Activated T-helper 1 cell treated with anti-CD3 and anti-CD28 coated beads, Interleukin-12 subunit alpha, Interleukin-12 subunit beta, Interleukin-2, Interleukin-4 antibody, amounts not matched to agents 30 ng/mL and 10 ng/mL and 1 ng/mL, durations not matched to agents 14 hours and 24 hours and 36 hours (primary cell): ENCODE measurements around the gene TAT. TPM values are rescaled to one million over a fixed set of nuclear protein-coding genes. Genes with fewer than 3 reads are reported as not detected.

ENCODE experiments used
- DNase-seq: peaks from one replicate; pipeline ENCODE4 v3.0.0; 2021; ENCODE audit warnings: low spot score
- H3K27ac Mint-ChIP-seq: one replicate; pipeline ENCODE4 v1.8.0; 2021; ENCODE audit warnings: mild to moderate bottlenecking, mixed read lengths
- H3K27me3 Mint-ChIP-seq: one replicate; pipeline ENCODE4 v1.8.0; 2022; ENCODE audit warnings: mild to moderate bottlenecking, moderate library complexity, mixed read lengths; ENCODE audit not compliant: insufficient read depth
- H3K36me3 Mint-ChIP-seq: one replicate; pipeline ENCODE4 v1.8.0; 2021; ENCODE audit warnings: low read depth, mixed read lengths
- H3K4me1 Mint-ChIP-seq: one replicate; pipeline ENCODE4 v1.8.0; 2021; ENCODE audit warnings: low read depth, mixed read lengths
- H3K4me3 Mint-ChIP-seq: one replicate; pipeline ENCODE4 v1.8.0; 2021; ENCODE audit warnings: mild to moderate bottlenecking, moderate library complexity, mixed read lengths
- H3K9me3 Mint-ChIP-seq: one replicate; pipeline ENCODE4 v1.8.0; 2021; ENCODE audit warnings: mixed read lengths
- intact Hi-C: fragments of 100-400 bp; cut with micrococcal nuclease; formaldehyde crosslinking; loops from one replicate; pipeline ENCODE4 v1.15.1; 2024
- total RNA-seq: library from RNA; stranded (reverse); gene quantifications from 2 replicates; pipeline ENCODE4 v1.2.3, GENCODE V29; 2022

Gene TAT
- total RNA-seq, 1 donor from 2014 or later, result not detected

DNA sequence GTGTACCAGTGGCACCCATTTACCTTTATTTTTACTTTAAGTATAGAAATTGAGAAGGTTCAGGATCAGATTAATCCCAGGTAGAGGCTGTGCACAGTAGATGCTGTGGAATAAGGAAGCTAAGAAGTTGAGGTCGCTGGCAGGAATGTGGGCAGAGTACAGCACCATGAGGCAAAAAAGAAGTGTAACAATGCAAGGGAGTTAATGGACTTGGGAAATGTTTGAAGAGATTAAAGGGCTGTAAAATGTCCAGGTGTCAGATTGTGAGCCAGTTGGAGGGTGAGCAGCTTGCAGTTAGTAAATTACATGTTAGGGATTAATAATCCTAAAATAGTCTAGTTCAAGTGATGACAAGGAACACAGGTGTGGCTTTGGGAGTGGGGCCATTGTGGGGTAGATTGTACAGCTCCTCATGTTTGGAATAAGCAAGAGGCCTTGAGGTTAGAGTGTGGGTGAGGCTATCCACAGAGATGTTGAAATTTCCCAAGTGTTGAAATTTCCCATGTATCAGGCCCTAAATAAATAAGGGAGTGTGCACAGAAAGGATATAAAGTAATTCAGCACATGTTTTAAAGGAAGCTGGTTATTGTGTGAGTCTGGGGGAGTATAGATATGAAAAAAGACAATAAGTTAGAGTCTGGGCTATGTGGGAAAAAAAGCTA, 21.5 kb downstream of the TAT start:
- Mint-ChIP-seq H3K36me3 (no peaks in the 10 kb centered on the region), H3K27ac (no peak overlapping the region), H3K4me3 (no peak overlapping the region), H3K27me3 (peaks cover 16% of the 10 kb centered on the region), H3K4me1 (no peaks in the 10 kb centered on the region), H3K9me3 (no peaks in the 10 kb centered on the region)
- no peak for DNase-seq
- intact Hi-C loops, result no loop called here

DNA sequence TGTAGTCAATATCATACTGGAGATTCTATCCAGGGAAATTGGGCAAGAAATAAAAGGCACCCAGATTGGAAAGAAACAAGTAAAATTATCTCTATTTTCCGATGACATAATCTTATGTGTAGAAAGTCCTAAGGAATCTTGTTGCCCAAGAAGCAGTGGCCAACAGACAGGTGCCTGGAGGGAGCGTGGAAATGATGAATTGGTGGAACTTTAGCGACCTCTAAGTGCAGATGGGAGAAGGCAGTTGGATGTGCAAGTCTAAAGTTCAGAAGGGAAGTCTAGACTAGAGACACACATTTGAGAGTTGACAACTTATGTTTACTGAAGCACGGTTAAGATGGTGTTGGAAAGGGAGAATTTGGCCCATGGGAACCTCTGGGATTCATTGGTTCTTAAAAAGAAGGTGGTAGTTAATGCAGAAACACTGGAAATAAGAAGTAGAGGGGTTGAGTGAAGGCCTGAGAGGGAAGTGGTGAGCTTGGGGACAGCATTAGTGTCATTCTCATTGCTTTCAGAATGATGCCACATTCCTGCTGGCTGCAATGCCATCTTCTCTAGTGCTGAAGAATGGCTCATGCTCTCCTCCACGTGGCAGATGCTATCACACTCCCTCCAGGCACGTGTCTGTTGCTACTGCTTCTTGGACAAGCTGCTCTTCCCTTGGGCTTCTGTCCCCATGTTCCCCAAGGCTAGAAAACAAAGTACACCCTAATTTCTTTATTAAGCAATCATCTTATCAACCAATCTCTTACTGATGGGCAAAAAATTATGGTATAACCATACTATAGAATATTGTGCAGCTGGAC, 24.0 kb downstream of the TAT start:
- Mint-ChIP-seq H3K9me3 (no peaks in the 10 kb centered on the region), H3K27ac (no peak overlapping the region), H3K36me3 (no peaks in the 10 kb centered on the region), H3K4me3 (no peak overlapping the region), H3K4me1 (no peaks in the 10 kb centered on the region), H3K27me3 (peaks cover 15% of the 10 kb centered on the region)
- intact Hi-C loops, result no loop called here
- DNase-seq, result no peak

GRCh38 chr16:71547168-71547567, 29.7 kb downstream of the TAT start:
- Mint-ChIP-seq H3K9me3 (no peaks in the 10 kb centered on the region), H3K27me3 (peaks cover 13% of the 10 kb centered on the region), H3K27ac (no peak overlapping the region), H3K4me1 (peaks cover 4% of the 10 kb centered on the region), H3K4me3 (no peak overlapping the region), H3K36me3 (no peaks in the 10 kb centered on the region)
- intact Hi-C loops, result no loop called here
- no peak for DNase-seq

GRCh38 chr16:71542377-71542776, 34.5 kb downstream of the TAT start:
- Mint-ChIP-seq H3K9me3 (no peaks in the 10 kb centered on the region), H3K4me3 (no peak overlapping the region), H3K36me3 (no peaks in the 10 kb centered on the region), H3K27me3 (peaks cover 6% of the 10 kb centered on the region), H3K4me1 (peaks cover 4% of the 10 kb centered on the region), H3K27ac (no peak overlapping the region)
- intact Hi-C loops, result no loop called here
- DNase-seq, result peak; percentile 34

- Mint-ChIP-seq H3K27me3 (peaks cover 6% of the 10 kb centered on the region), H3K9me3 (no peaks in the 10 kb centered on the region), H3K36me3 (no peaks in the 10 kb centered on the region), H3K27ac (no peak overlapping the region), H3K4me1 (peaks cover 4% of the 10 kb centered on the region), H3K4me3 (no peak overlapping the region)
- intact Hi-C loops, result loop anchor here (1.0 kb wide), 1 partner anchor 125 kb away; no protein-coding TSS in a partner anchor
- DNase-seq, result peak; percentile 5
These were observed 39.2 kb downstream of the TAT start for GRCh38 chr16:71537643-71538042.

- no peak for DNase-seq
- H3K4me1 Mint-ChIP-seq, result no peaks in the 10 kb centered on the region
- intact Hi-C loops, result loop anchor here (1.0 kb wide), 1 partner anchor 125 kb away; no protein-coding TSS in a partner anchor
- H3K9me3 Mint-ChIP-seq, result no peaks in the 10 kb centered on the region
- peaks cover 6% of the 10 kb centered on the region for H3K27me3 Mint-ChIP-seq
- H3K36me3 Mint-ChIP-seq, result no peaks in the 10 kb centered on the region
- H3K4me3 Mint-ChIP-seq, result no peak overlapping the region
- no peak overlapping the region for H3K27ac Mint-ChIP-seq
These were observed 40.0 kb downstream of the TAT start for GRCh38 chr16:71536752-71537499.

DNA sequence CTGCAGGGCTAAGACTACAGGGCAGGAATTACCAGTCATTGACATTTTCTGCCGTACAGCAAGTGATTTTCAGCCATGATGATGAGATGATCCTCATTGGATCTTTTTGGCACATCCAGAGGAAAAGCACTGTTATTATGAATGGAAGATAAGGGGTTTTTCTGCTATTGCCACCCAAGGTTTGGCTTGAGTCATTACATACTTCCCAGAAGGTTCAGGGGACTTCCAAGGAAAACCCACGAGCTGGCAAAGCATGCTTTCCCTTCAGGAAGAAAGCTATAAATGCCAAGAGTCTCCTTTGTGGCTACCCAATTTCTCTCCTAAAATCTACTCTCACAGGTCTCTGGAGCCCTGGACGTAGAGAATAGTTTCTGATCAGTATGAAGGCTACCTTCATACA, 44.5 kb downstream of the TAT start:
- no peaks in the 10 kb centered on the region for H3K4me1 Mint-ChIP-seq
- DNase-seq, result no peak
- H3K27ac Mint-ChIP-seq, result no peak overlapping the region
- peaks cover 2% of the 10 kb centered on the region for H3K27me3 Mint-ChIP-seq
- H3K9me3 Mint-ChIP-seq, result no peaks in the 10 kb centered on the region
- H3K36me3 Mint-ChIP-seq, result no peaks in the 10 kb centered on the region
- H3K4me3 Mint-ChIP-seq, result no peak overlapping the region
- intact Hi-C loops, result no loop called here

- no peak for DNase-seq
- Mint-ChIP-seq H3K27ac (no peak overlapping the region), H3K4me1 (no peaks in the 10 kb centered on the region), H3K4me3 (no peak overlapping the region), H3K27me3 (peaks cover 12% of the 10 kb centered on the region), H3K36me3 (no peaks in the 10 kb centered on the region), H3K9me3 (no peaks in the 10 kb centered on the region)
- intact Hi-C loops, result no loop called here
These were observed 48.0 kb downstream of the TAT start for GRCh38 chr16:71528863-71529262.

- H3K36me3 Mint-ChIP-seq, result no peaks in the 10 kb centered on the region
- DNase-seq, result no peak
- H3K4me3 Mint-ChIP-seq, result no peak overlapping the region
- H3K4me1 Mint-ChIP-seq, result no peaks in the 10 kb centered on the region
- intact Hi-C loops, result no loop called here
- H3K9me3 Mint-ChIP-seq, result no peaks in the 10 kb centered on the region
- H3K27ac Mint-ChIP-seq, result no peak overlapping the region
- peaks cover 12% of the 10 kb centered on the region for H3K27me3 Mint-ChIP-seq
These were observed 48.6 kb downstream of the TAT start for GRCh38 chr16:71528257-71528656.

- no peaks in the 10 kb centered on the region for H3K9me3 Mint-ChIP-seq
- intact Hi-C loops, result no loop called here
- H3K27me3 Mint-ChIP-seq, result peaks cover 14% of the 10 kb centered on the region
- H3K27ac Mint-ChIP-seq, result no peak within 1 kb of the TSS
- no peaks in the 10 kb centered on the region for H3K4me1 Mint-ChIP-seq
- no peak within 1 kb of the TSS for H3K4me3 Mint-ChIP-seq
- no peaks in the 10 kb centered on the region for H3K36me3 Mint-ChIP-seq
- no peak for DNase-seq
These were observed 50.7 kb downstream of the TAT start, which contains the start of gene CHST4 for GRCh38 chr16:71526111-71526631. Gene CHST4, plus strand, starts transcription at chr16:71526426. Its CDS starts 10,252 bp downstream, at chr16:71536678.

DNA sequence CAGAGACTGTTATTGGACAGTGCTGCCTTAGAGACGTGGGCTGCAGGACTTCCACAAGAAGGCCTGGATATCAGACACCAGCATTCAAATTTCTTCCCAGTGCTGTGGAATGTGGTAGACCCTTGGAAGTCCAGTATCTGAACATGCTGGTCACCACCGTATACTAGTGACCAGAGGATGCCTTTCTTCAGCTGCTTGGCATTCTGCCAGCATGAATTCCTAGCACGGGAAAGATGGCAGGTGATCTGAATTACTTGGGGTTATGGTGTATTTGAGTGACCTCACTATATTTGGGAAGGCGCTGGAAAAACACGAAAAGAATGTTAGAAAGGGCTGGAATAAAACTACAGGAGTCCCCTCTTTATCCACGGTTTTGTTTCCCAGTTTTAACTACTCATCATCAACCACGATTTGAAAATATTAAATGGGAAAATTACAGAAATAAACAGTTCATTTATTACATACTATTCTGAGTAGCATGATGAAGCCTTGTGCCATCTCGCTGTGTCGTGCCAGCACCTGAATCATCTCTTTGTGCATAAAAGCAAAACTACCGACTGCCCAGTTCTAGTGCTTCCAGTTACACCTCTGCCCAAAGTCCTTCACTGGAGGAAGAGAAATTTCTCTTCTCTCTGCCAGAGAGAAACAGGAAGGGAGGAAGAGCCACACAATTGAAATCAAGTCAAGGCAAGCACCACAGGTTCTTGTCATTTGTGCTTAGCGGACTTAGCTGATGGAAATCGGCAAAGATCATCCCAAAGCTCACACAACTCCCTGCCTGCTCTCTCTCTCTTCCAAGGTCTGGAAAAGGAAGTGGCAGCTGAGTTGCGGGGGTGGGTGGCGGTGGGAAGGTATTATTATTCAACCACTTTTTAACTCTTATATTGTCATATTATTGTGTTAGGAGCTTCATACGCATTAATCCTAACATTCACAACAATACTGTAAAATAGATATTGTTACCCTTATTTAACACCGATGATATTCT, 52.0 kb downstream of the TAT start:
- H3K36me3 Mint-ChIP-seq, result no peaks in the 10 kb centered on the region
- intact Hi-C loops, result no loop called here
- H3K27me3 Mint-ChIP-seq, result peaks cover 14% of the 10 kb centered on the region
- H3K27ac Mint-ChIP-seq, result no peak overlapping the region
- no peaks in the 10 kb centered on the region for H3K4me1 Mint-ChIP-seq
- DNase-seq, result no peak
- no peaks in the 10 kb centered on the region for H3K9me3 Mint-ChIP-seq
- no peak overlapping the region for H3K4me3 Mint-ChIP-seq

- Mint-ChIP-seq H3K9me3 (no peaks in the 10 kb centered on the region), H3K27me3 (peaks cover 5% of the 10 kb centered on the region), H3K27ac (no peak overlapping the region), H3K4me3 (no peak overlapping the region), H3K36me3 (no peaks in the 10 kb centered on the region), H3K4me1 (no peaks in the 10 kb centered on the region)
- intact Hi-C loops, result no loop called here
- DNase-seq, result no peak
These were observed 56.3 kb downstream of the TAT start for GRCh38 chr16:71520550-71520949.
